ENCODE data around the gene CADM3.

CADM3 gene

GRCh38 chr1:159173320-159173719 lies 1.9 kb downstream of the CADM3 start:
- no peak for DNase-seq (ENCODE audit: low spot score)

GRCh38 chr1:159175571-159175970 lies 4.2 kb downstream of the CADM3 start:
- DNase-seq (ENCODE audit: low spot score), result no peak

- peak; percentile 84 for DNase-seq (ENCODE audit: low spot score)
Observed at GRCh38 chr1:159177272-159177907, 6.0 kb downstream of the CADM3 start.

GRCh38 chr1:159179906-159180305 lies 8.5 kb downstream of the CADM3 start:
- DNase-seq (ENCODE audit: low spot score), result no peak

GRCh38 chr1:159180516-159180915 lies 9.1 kb downstream of the CADM3 start:
- DNase-seq (ENCODE audit: low spot score), result no peak

- no peak for DNase-seq (ENCODE audit: low spot score)
Observed at GRCh38 chr1:159181328-159182024, 10.1 kb downstream of the CADM3 start.

- DNase-seq (ENCODE audit: low spot score), result peak; percentile 2
Observed at GRCh38 chr1:159184201-159184600, 12.8 kb downstream of the CADM3 start.

- no peak for DNase-seq (ENCODE audit: low spot score)
Observed at GRCh38 chr1:159185121-159185520, 13.7 kb downstream of the CADM3 start.

- no peak for DNase-seq (ENCODE audit: low spot score)
Observed at GRCh38 chr1:159187033-159187432, 15.6 kb downstream of the CADM3 start.

GRCh38 chr1:159187647-159188374 lies 16.4 kb downstream of the CADM3 start:
- no peak for DNase-seq (ENCODE audit: low spot score)

- no peak for DNase-seq (ENCODE audit: low spot score)
Observed at GRCh38 chr1:159188375-159188788, 17.0 kb downstream of the CADM3 start.

GRCh38 chr1:159190441-159190840 lies 19.0 kb downstream of the CADM3 start:
- no peak for DNase-seq (ENCODE audit: low spot score)

GRCh38 chr1:159196543-159196942 lies 25.1 kb downstream of the CADM3 start:
- peak; percentile 8 for DNase-seq (ENCODE audit: low spot score)

- DNase-seq (ENCODE audit: low spot score), result peak; percentile 75
Observed at GRCh38 chr1:159197561-159198557, 26.4 kb downstream of the CADM3 start.

- no peak for DNase-seq (ENCODE audit: low spot score)
Observed at GRCh38 chr1:159199901-159200300, 28.5 kb downstream of the CADM3 start.

GRCh38 chr1:159200769-159201168 lies 29.4 kb downstream of the CADM3 start:
- no peak for DNase-seq (ENCODE audit: low spot score)

- no peak for DNase-seq (ENCODE audit: low spot score)
Observed at GRCh38 chr1:159201642-159202041, 30.2 kb downstream of the CADM3 start.

GRCh38 chr1:159203610-159204009 lies 32.2 kb downstream of the CADM3 start:
- DNase-seq (ENCODE audit: low spot score), result no peak

- DNase-seq (ENCODE audit: low spot score), result no peak
Observed at GRCh38 chr1:159204161-159205141, 33.0 kb downstream of the CADM3 start, which contains the start of gene ACKR1. TSS of gene ACKR1 (plus strand) at chr1:159204875. CDS start at chr1:159204960, 85 bp downstream.

- no peak for DNase-seq (ENCODE audit: low spot score)
Observed at GRCh38 chr1:159205225-159205624, 33.8 kb downstream of the CADM3 start.

GRCh38 chr1:159206110-159206509 lies 34.7 kb downstream of the CADM3 start:
- DNase-seq (ENCODE audit: low spot score), result no peak
